Uterus (tissue), 4 donors: ENCODE results near the gene COL4A2. TPM values are rescaled to one million over a fixed set of nuclear protein-coding genes. Genes with fewer than 3 reads are reported as not detected.
"Not testable (repeated sequence)": the region's sequence is repeated elsewhere in the genome, so short reads cannot be mapped to it uniquely, and the experiment has no call there.

ENCODE experiments used
- DNase-seq, 2 donors: peaks; one replicate each; pipeline ENCODE4 v3.0.0-alpha.2; 2019 to 2020
- H3K27ac ChIP-seq, 2 donors: fragments of 200-600 bp; sonication (generic); 1 replicate in 1 of 2; 2 replicates in 1 of 2; pipeline ENCODE4 v1.5.1; 2016 to 2018
- H3K27me3 ChIP-seq, 2 donors: fragments of 200-600 bp; sonication (generic); one replicate each; pipeline ENCODE4 v1.5.1; 2018 to 2019; ENCODE audit warnings: control low read depth in 1 of 2
- H3K36me3 ChIP-seq, 2 donors: fragments of 200-600 bp; sonication (generic); one replicate each; pipeline ENCODE4 v1.5.1; 2019; ENCODE audit warnings: control low read depth in 1 of 2
- H3K4me1 ChIP-seq, 2 donors: fragments of 200-600 bp; sonication (generic); one replicate each; pipeline ENCODE4 v1.5.1; 2018 to 2019; ENCODE audit warnings: control low read depth in 1 of 2
- H3K4me3 ChIP-seq, 2 donors: fragments of 200-600 bp; sonication (generic); 1 replicate in 1 of 2; 2 replicates in 1 of 2; pipeline ENCODE4 v1.5.1; 2018 to 2019; ENCODE audit warnings: mild to moderate bottlenecking in 1 of 2
- H3K9me3 ChIP-seq, 2 donors: fragments of 200-600 bp; sonication (generic); one replicate each; pipeline ENCODE4 v1.5.1; 2019; ENCODE audit warnings: control low read depth in 1 of 2
- CTCF ChIP-seq, 4 experiments: fragments of 200-600 bp in 2 of 4; fragments of 450-650 bp in 2 of 4; sonication (generic) in 2 of 4; IDR thresholded peaks; one replicate each; pipeline ENCODE4 v1.5.1; 2016 to 2019; ENCODE audit warnings: antibody characterized with exemption in 4 of 4, mild to moderate bottlenecking in 2 of 4, moderate library complexity in 1 of 4
- POLR2A ChIP-seq, 2 donors: fragments of 450-650 bp; IDR thresholded peaks; one replicate each; pipeline ENCODE4 v1.6.1; 2016; ENCODE audit warnings: antibody characterized with exemption in 2 of 2, mild to moderate bottlenecking in 1 of 2, moderate library complexity in 1 of 2
- intact Hi-C: fragments of 100-400 bp; cut with DNase I; formaldehyde crosslinking; loops from one replicate; pipeline ENCODE4 v1.15.1; 2023; ENCODE audit warnings: low total_unique reads
- total RNA-seq, 4 donors: library from RNA; depleted of rRNA in 3 of 4; stranded (reverse); fragments of >200 nt in 3 of 4; gene quantifications; one replicate each; pipeline versions ENCODE4 v1.1.0 to v1.2.4, GENCODE V29; 2014 to 2023
- donor health status: DM: yes; HTN: yes; CAD: no.

COL4A2 gene
- total RNA-seq, 4 donors from 2014 or later = 157 to 606 (median 284) TPM

- intact Hi-C loops = loop anchor here (5.0 to 10.0 kb wide), 2 partner anchors 55 to 102 kb away; no protein-coding TSS in a partner anchor
- H3K9me3 ChIP-seq = no peaks in the 10 kb centered on the region
- H3K27ac ChIP-seq = peak overlapping the region; percentile 99 to 100
- TF ChIP-seq CTCF (IDR thresholded peaks at IDR 0.05) (no peak), POLR2A (IDR thresholded peaks at IDR 0.05) (no peak)
- no peak for DNase-seq
- H3K4me3 ChIP-seq = peak overlapping the region; percentile 78 to 85
- no peaks in the 10 kb centered on the region for H3K36me3 ChIP-seq
- no peaks in the 10 kb centered on the region for H3K27me3 ChIP-seq
- H3K4me1 ChIP-seq = peaks cover 0 to 17% of the 10 kb centered on the region in 2 donors
These were observed 2.8 kb downstream of the COL4A2 start for GRCh38 chr13:110309661-110310524.

GRCh38 chr13:110310541-110311442 lies 3.7 kb downstream of the COL4A2 start:
- H3K4me3 ChIP-seq = no peak overlapping the region
- H3K27me3 ChIP-seq = no peaks in the 10 kb centered on the region
- H3K36me3 ChIP-seq = no peaks in the 10 kb centered on the region
- H3K27ac ChIP-seq = peak overlapping the region; percentile 99 to 100
- peaks cover 0 to 17% of the 10 kb centered on the region in 2 donors for H3K4me1 ChIP-seq
- no peaks in the 10 kb centered on the region for H3K9me3 ChIP-seq
- intact Hi-C loops = no loop called here
- TF ChIP-seq POLR2A (IDR thresholded peaks at IDR 0.05) (no peak), CTCF (IDR thresholded peaks at IDR 0.05) (no peak)
- DNase-seq = peak in 1 of 2 donors; percentile 11

GRCh38 chr13:110311443-110312338 lies 4.6 kb downstream of the COL4A2 start:
- H3K9me3 ChIP-seq = no peaks in the 10 kb centered on the region
- no peak for TF ChIP-seq CTCF (IDR thresholded peaks at IDR 0.05)
- no peak for TF ChIP-seq POLR2A (IDR thresholded peaks at IDR 0.05)
- no peaks in the 10 kb centered on the region for H3K36me3 ChIP-seq
- intact Hi-C loops = no loop called here
- DNase-seq = peak in 1 of 2 donors; percentile 15
- peak overlapping the region; percentile 7 to 15 for H3K4me3 ChIP-seq
- H3K27ac ChIP-seq = peak overlapping the region; percentile 99 to 100
- H3K27me3 ChIP-seq = no peaks in the 10 kb centered on the region
- peaks cover 0 to 17% of the 10 kb centered on the region in 2 donors for H3K4me1 ChIP-seq

- peak; percentile 28 to 78 for DNase-seq
- peak in 1 of 2 donors; percentile 38 for TF ChIP-seq POLR2A (IDR thresholded peaks at IDR 0.05)
- TF ChIP-seq CTCF (IDR thresholded peaks at IDR 0.05) = peak in 2 of 4 experiments; percentile 18 to 19
- peaks cover 0 to 17% of the 10 kb centered on the region in 2 donors for H3K4me1 ChIP-seq
- intact Hi-C loops = no loop called here
- H3K36me3 ChIP-seq = no peaks in the 10 kb centered on the region
- peak overlapping the region; percentile 99 to 100 for H3K27ac ChIP-seq
- H3K27me3 ChIP-seq = no peaks in the 10 kb centered on the region
- H3K9me3 ChIP-seq = no peaks in the 10 kb centered on the region
- H3K4me3 ChIP-seq = peak overlapping the region; percentile 7 to 15
These were observed 5.4 kb downstream of the COL4A2 start for GRCh38 chr13:110312339-110313031.

GRCh38 chr13:110313261-110313660 lies 6.2 kb downstream of the COL4A2 start:
- intact Hi-C loops, H3K4me3 ChIP-seq, DNase-seq, H3K36me3 ChIP-seq, H3K27me3 ChIP-seq, H3K9me3 ChIP-seq: not testable (repeated sequence)
- Histone ChIP-seq H3K27ac (peak overlapping the region; percentile 99 to 100), H3K4me1 (peaks cover 0 to 17% of the 10 kb centered on the region in 2 donors)

- DNase-seq, H3K4me3 ChIP-seq, H3K36me3 ChIP-seq, H3K27me3 ChIP-seq, H3K9me3 ChIP-seq, intact Hi-C loops: not testable (repeated sequence)
- peak overlapping the region; percentile 45 to 61 for H3K27ac ChIP-seq
- peaks cover 0 to 17% of the 10 kb centered on the region in 2 donors for H3K4me1 ChIP-seq
These were observed 6.6 kb downstream of the COL4A2 start for GRCh38 chr13:110313733-110314132.
